K562 (cell line): ENCODE data around the gene ARMC7.

Experiments
- MXI1 ChIP-seq: IDR thresholded peaks from 2 replicates; pipeline ENCODE4 v1.6.1; 2011; ENCODE audit warnings: low read depth, mild to moderate bottlenecking, improper control_type of control experiment, low read length
- POLR2A ChIP-seq: fragments of 450-650 bp; conservative IDR thresholded peaks from 2 replicates; pipeline ENCODE4 v1.6.1; 2016
- RBM17 ChIP-seq: fragments of 200-400 bp; formaldehyde crosslinking; IDR thresholded peaks from 2 replicates; pipeline ENCODE4 v1.6.1; 2017; ENCODE audit warnings: low read depth, mild to moderate bottlenecking, low read length, borderline replicate concordance
- ZSCAN29 ChIP-seq: fragments of 450-650 bp; IDR thresholded peaks from 2 replicates; pipeline ENCODE4 v1.6.1; 2017

DNA sequence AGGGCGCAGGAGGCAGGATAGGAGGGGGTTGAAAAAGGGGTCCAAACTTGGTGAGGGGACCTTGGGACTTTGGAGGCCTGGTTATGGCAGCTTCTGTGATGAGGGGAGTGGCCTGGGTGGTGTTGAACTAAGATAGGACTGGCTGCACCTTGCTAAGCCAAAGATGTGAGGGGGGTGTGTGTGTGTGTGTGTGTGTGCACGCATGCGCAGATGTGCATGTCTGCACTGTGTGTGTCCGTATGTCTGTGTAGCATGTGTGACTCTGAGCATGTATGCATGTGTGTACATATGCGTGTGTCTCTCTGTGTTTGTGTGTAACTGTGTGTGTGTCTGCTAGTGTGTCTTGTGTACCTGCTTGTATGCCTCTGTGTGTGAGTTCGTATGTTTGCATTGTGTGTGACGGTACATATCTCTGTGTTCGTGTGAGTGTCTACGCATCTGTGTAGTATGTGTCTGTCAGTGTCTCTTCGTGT, 17.9 kb upstream of the ARMC7 start:
- TF ChIP-seq POLR2A: no peak
- TF ChIP-seq RBM17: no peak
- no peak for TF ChIP-seq ZSCAN29
- no peak for TF ChIP-seq MXI1
